Heart right ventricle (tissue), 16 donors: ENCODE results near the gene FAM136A. TPM values are rescaled to one million over a fixed set of nuclear protein-coding genes. Genes with fewer than 3 reads are reported as not detected.

Source experiments
- ATAC-seq, 8 donors: fragments of 200-7000 bp; cut with Tn5 transposase; one replicate each; pipeline ENCODE4 v1.9.1; 2020; ENCODE audit warnings: mild to moderate bottlenecking in 8 of 8, moderate library complexity in 8 of 8, moderate number of reproducible peaks in 1 of 8
- DNase-seq, 2 donors: peaks; one replicate each; pipeline ENCODE4 v3.0.0-alpha.2; 2020
- H3K27ac ChIP-seq, 10 donors: fragments of 200-600 bp; sonication (generic) in 2 of 10; one replicate each; pipeline versions ENCODE4 v1.5.0 to v1.8.0; 2020 to 2022; ENCODE audit warnings: mild to moderate bottlenecking in 3 of 10
- H3K27me3 ChIP-seq, 7 donors: fragments of 200-600 bp; one replicate each; pipeline ENCODE4 v1.8.0; 2021 to 2022; ENCODE audit warnings: mild to moderate bottlenecking in 2 of 7
- H3K36me3 ChIP-seq, 9 donors: fragments of 200-600 bp; sonication (generic) in 1 of 9; one replicate each; pipeline versions ENCODE4 v1.5.0 to v1.8.0; 2020 to 2022; ENCODE audit warnings: mild to moderate bottlenecking in 2 of 9
- H3K4me1 ChIP-seq, 9 donors: fragments of 200-600 bp; sonication (generic) in 1 of 9; one replicate each; pipeline versions ENCODE4 v1.5.0 to v1.8.0; 2020 to 2022; ENCODE audit warnings: mild to moderate bottlenecking in 4 of 9
- H3K4me3 ChIP-seq, 10 donors: fragments of 200-600 bp; sonication (generic) in 2 of 10; one replicate each; pipeline versions ENCODE4 v1.5.0 to v1.8.0; 2020 to 2022; ENCODE audit warnings: mild to moderate bottlenecking in 7 of 10, moderate library complexity in 2 of 10
- H3K9me3 ChIP-seq, 11 donors: fragments of 200-600 bp in 10 of 11; sonication (generic) in 2 of 11; one replicate each; pipeline versions ENCODE4 v1.5.0 to v1.8.0; 2013 to 2022; ENCODE audit warnings: mild to moderate bottlenecking in 2 of 11, control low read depth in 1 of 11, moderate library complexity in 1 of 11
- WGBS, 2 donors: extraction: QIAGEN DNeasy Blood & Tissue Kit; methylation state at CpG; one replicate each; pipeline ENCODE4 v1.1.7; 2013; ENCODE audit warnings: inconsistent platforms in 1 of 2; 5-methylcytosine and 5-hydroxymethylcytosine counted together
- intact Hi-C, 10 donors: fragments of 100-400 bp; cut with DNase I; formaldehyde crosslinking; loops; one replicate each; pipeline versions ENCODE4 v1.11.1 to v1.14.2; 2022
- polyA plus RNA-seq, 2 donors: library from polyadenylated mRNA; stranded (reverse); fragments of 200-250 nt; gene quantifications; one replicate each; pipeline ENCODE4 v1.2.3, GENCODE V29; 2013
- total RNA-seq, 10 donors: library from RNA; stranded (reverse); fragmentation: NEBNext Ultra II Directional in 3 of 10; extraction: Animal tissue kit (Norgen Biotek cat#: 25700) in 3 of 10; gene quantifications; one replicate each; pipeline versions ENCODE4 v1.2.1 to v1.2.4, GENCODE V29; 2021 to 2023
- TF ChIP-seq, protein P1 (sequence below), 9 donors: fragments of 200-600 bp; sonication (generic) in 2 of 9; IDR thresholded peaks; one replicate each; pipeline versions ENCODE4 v1.5.0 to v1.8.0; 2021 to 2022; ENCODE audit warnings: antibody characterized with exemption in 9 of 9, mild to moderate bottlenecking in 5 of 9, moderate library complexity in 1 of 9
- donor health status: Arrhythmogenic right ventricular cardiomyopathy.
- donor health status: ischemic (EF 13 %, LVEDD 7.1; RV severe dilation, severe dysfunction).
- donor health status: healthy with polysubstance abuse.
- donor health status: DM: no; HTN: yes; CAD: no.
- donor health status: DM: no; HTN: no; CAD: no.
- donor health status: ischemic (EF 25% LVEDD 6.9; RV normal size, moderate dysfunction).
- donor health status: ischemic (EF 25% LVEDD 5.7; RV mildly dilated, moderate dysfunction).
- donor health status: healthy.
- donor health status: DM: yes; HTN: yes; CAD: no.
- donor health status: Ischemic cardiomyopathy.
- donor health status: ischemic (EF 35%, LVEDD 5.7; RV mildly dilated, moderate dysfunction).
- donor health status: nonischemic (EF 11% LVEDD 7.7; RV severe dilation, severe dysfunction).
- donor health status: DM: yes; HTN: yes; CAD: no.
- donor health status: PGD.
- donor health status: ischemic (EF 29% LVEDD 5.4; RV normal size, mild dysfunction).
- donor health status: nonischemic (EF 23%, LVEDD 6.1; RV moderate dilation, normal function).

FAM136A gene
- total and polyA plus RNA-seq, 12 donors = 17.6 to 29.2 (median 21.0) TPM

GRCh38 chr2:70325875-70326274 is 24.0 kb upstream of the FAM136A start:
- peaks cover 0 to 24% (median 5%) of the 10 kb centered on the region in 7 donors for H3K27me3 ChIP-seq
- DNase-seq (no peak), ATAC-seq (no peak)
- no peaks in the 10 kb centered on the region for H3K36me3 ChIP-seq
- 91 to 93% methylated on average over 7 of the region's 7 CpGs for WGBS, 2 donors
- TF ChIP-seq, protein P1, sequence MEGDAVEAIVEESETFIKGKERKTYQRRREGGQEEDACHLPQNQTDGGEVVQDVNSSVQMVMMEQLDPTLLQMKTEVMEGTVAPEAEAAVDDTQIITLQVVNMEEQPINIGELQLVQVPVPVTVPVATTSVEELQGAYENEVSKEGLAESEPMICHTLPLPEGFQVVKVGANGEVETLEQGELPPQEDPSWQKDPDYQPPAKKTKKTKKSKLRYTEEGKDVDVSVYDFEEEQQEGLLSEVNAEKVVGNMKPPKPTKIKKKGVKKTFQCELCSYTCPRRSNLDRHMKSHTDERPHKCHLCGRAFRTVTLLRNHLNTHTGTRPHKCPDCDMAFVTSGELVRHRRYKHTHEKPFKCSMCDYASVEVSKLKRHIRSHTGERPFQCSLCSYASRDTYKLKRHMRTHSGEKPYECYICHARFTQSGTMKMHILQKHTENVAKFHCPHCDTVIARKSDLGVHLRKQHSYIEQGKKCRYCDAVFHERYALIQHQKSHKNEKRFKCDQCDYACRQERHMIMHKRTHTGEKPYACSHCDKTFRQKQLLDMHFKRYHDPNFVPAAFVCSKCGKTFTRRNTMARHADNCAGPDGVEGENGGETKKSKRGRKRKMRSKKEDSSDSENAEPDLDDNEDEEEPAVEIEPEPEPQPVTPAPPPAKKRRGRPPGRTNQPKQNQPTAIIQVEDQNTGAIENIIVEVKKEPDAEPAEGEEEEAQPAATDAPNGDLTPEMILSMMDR (IDR thresholded peaks at IDR 0.05) = no peak
- no peaks in the 10 kb centered on the region for H3K9me3 ChIP-seq
- no peaks in the 10 kb centered on the region for H3K4me1 ChIP-seq
- intact Hi-C loops = no loop called here
- no peak overlapping the region for H3K4me3 ChIP-seq
- no peak overlapping the region for H3K27ac ChIP-seq

DNA sequence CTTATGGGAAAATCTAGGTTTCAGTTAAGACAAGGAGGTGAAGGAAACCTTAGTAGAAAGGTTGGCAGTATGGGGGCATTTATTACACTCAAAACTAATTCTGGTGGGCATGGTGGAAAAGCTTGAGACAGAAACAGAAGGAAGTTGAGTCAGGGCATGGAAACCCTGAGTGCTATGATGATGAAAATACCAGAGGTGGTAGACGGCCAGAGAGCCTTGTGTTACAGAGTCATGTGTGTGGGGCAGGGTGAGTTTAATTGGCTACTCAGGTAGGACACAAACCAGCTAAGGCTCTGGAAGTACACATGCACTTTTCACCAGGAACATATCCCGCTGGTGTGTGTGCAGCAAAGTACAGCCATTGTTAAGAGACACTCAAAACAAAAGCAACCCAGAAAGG is 20.7 kb upstream of the FAM136A start:
- WGBS, 2 donors = 68 to 76% methylated on average over 2 of the region's 2 CpGs
- Histone ChIP-seq H3K27ac (no peak overlapping the region), H3K4me1 (no peaks in the 10 kb centered on the region), H3K36me3 (no peaks in the 10 kb centered on the region), H3K27me3 (peaks cover 0 to 33% (median 10%) of the 10 kb centered on the region in 7 donors), H3K9me3 (no peaks in the 10 kb centered on the region), H3K4me3 (no peak overlapping the region)
- intact Hi-C loops = no loop called here
- no peak for DNase-seq
- TF ChIP-seq, protein P1 (IDR thresholded peaks at IDR 0.05) = no peak
- ATAC-seq = no peak

DNA sequence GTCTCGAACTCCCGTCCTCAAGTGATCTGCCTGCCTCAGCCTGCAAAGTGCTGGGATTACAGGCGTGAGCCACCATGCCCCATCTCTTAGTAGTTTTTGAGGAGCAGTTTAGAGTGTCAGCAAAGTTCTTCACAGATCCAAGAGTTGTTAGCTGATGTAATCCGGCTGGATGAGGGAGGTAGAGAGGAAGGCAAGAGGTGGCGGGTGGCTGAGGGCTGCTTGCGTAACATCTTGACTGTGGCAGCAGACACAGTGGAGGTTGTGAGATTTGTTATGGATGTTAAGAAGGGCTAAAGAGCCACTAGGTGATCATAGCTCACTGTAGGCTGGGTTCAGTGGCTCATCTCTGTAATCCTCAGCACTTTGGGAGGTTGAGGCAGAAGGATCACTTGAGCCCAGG is 19.5 kb upstream of the FAM136A start:
- intact Hi-C loops = no loop called here
- Histone ChIP-seq H3K4me1 (no peaks in the 10 kb centered on the region), H3K4me3 (no peak overlapping the region), H3K9me3 (no peaks in the 10 kb centered on the region), H3K27me3 (peaks cover 0 to 33% (median 10%) of the 10 kb centered on the region in 7 donors), H3K27ac (no peak overlapping the region), H3K36me3 (no peaks in the 10 kb centered on the region)
- TF ChIP-seq, protein P1 (IDR thresholded peaks at IDR 0.05) = no peak
- no peak for DNase-seq
- no peak for ATAC-seq
- WGBS, 2 donors = 78 to 91% methylated on average over 6 of the region's 6 CpGs

DNA sequence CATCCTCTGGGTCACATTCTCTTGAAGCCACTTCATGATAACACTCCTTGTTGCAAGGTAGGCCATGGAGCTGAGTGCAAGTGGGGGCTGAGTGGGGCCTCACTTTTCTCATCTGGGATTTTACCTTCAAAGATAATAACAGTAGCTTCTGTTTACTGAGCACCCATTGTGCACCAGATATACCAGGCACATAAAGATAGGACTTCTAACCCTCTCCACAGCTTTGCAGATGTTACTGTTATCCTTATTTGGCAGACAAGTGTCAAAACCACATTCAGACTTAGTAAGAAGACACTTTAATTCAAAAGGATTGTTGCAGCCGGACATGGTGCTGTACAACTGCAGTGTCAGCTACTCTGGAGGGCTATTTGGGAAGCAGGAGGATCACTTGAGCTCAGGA is 12.8 kb upstream of the FAM136A start:
- peaks cover 0 to 15% (median 6%) of the 10 kb centered on the region in 7 donors for H3K27me3 ChIP-seq
- 81 to 86% methylated on average over 1 of the region's 1 CpG for WGBS, 2 donors
- DNase-seq (no peak), ATAC-seq (no peak)
- H3K9me3 ChIP-seq = no peaks in the 10 kb centered on the region
- H3K4me1 ChIP-seq = no peaks in the 10 kb centered on the region
- no peak overlapping the region for H3K27ac ChIP-seq
- H3K4me3 ChIP-seq = no peak overlapping the region
- intact Hi-C loops = no loop called here
- no peaks in the 10 kb centered on the region for H3K36me3 ChIP-seq
- TF ChIP-seq, protein P1 (IDR thresholded peaks at IDR 0.05) = no peak
